Endodermal cell (in vitro differentiated cells): ENCODE data around the gene OGFOD1. TPM values are rescaled to one million over a fixed set of nuclear protein-coding genes. Genes with fewer than 3 reads are reported as not detected.

Source experiments
- DNase-seq: peaks from one replicate; pipeline ENCODE4 v3.0.0-alpha.2; 2017
- H3K27ac ChIP-seq: 2 replicates; pipeline ENCODE4 v1.5.1; 2013; ENCODE audit warnings: mild to moderate bottlenecking, low read depth, low read length, moderate library complexity
- H3K27me3 ChIP-seq: 2 replicates; pipeline ENCODE4 v1.6.1; 2013; ENCODE audit warnings: mild to moderate bottlenecking, low read length, moderate library complexity; ENCODE audit not compliant: insufficient read depth, control insufficient read depth, poor library complexity, severe bottlenecking
- H3K36me3 ChIP-seq: 2 replicates; pipeline ENCODE4 v1.7.0; 2013; ENCODE audit warnings: mild to moderate bottlenecking, low read length, moderate library complexity; ENCODE audit not compliant: control insufficient read depth, insufficient read depth
- H3K4me1 ChIP-seq: one replicate; pipeline ENCODE4 v1.7.0; 2013; ENCODE audit warnings: low read length; ENCODE audit not compliant: control insufficient read depth, insufficient read depth
- H3K4me3 ChIP-seq: 2 replicates; pipeline ENCODE4 v1.5.1; 2013; ENCODE audit warnings: mild to moderate bottlenecking, low read length, moderate library complexity
- H3K9ac ChIP-seq: 2 replicates; pipeline ENCODE4 v1.6.1; 2013; ENCODE audit warnings: mild to moderate bottlenecking, low read length, moderate library complexity; ENCODE audit not compliant: poor library complexity, severe bottlenecking; ENCODE audit errors: extremely low read depth
- H3K9me3 ChIP-seq: 2 replicates; pipeline ENCODE4 v1.6.1; 2013; ENCODE audit warnings: mild to moderate bottlenecking, low read length, moderate library complexity; ENCODE audit not compliant: control insufficient read depth
- H3K27ac Mint-ChIP-seq: 2 replicates; pipeline ENCODE4 v1.8.0; 2020; ENCODE audit warnings: mixed read lengths
- H3K27me3 Mint-ChIP-seq: 2 replicates; pipeline ENCODE4 v1.8.0; 2021; ENCODE audit warnings: mild to moderate bottlenecking, mixed read lengths; ENCODE audit not compliant: insufficient read depth
- H3K36me3 Mint-ChIP-seq: 2 replicates; pipeline ENCODE4 v1.8.0; 2020; ENCODE audit warnings: low read depth, mixed read lengths
- H3K4me1 Mint-ChIP-seq: 2 replicates; pipeline ENCODE4 v1.8.0; 2020; ENCODE audit warnings: mixed read lengths
- H3K4me3 Mint-ChIP-seq: 2 replicates; pipeline ENCODE4 v1.8.0; 2020; ENCODE audit warnings: mild to moderate bottlenecking, moderate library complexity, mixed read lengths
- H3K9me3 Mint-ChIP-seq: 2 replicates; pipeline ENCODE4 v1.8.0; 2020; ENCODE audit warnings: mild to moderate bottlenecking, mixed read lengths
- WGBS, 2 experiments: methylation state at CpG; one replicate each; pipeline versions ENCODE4 v1.1.5 to v1.1.7; 2013; ENCODE audit warnings: missing lambda C conversion rate in 2 of 2, mixed read lengths in 1 of 2; ENCODE audit not compliant: insufficient coverage in 1 of 2, insufficient read length in 1 of 2; 5-methylcytosine and 5-hydroxymethylcytosine counted together
- total RNA-seq, 2 donors: library from RNA; stranded (reverse); fragmentation: NEBNext Ultra II Directional in 1 of 2; extraction: Animal tissue kit (Norgen Biotek cat#: 25700) in 1 of 2; gene quantifications; 2 replicates in 1 of 2; 3 replicates in 1 of 2; pipeline ENCODE4 v1.2.1, GENCODE V29; 2021
- TF ChIP-seq, protein P1 (sequence below): fragments of 200-600 bp; sonication (generic); conservative IDR thresholded peaks from 2 replicates; pipeline ENCODE4 v1.5.0; 2021; ENCODE audit warnings: antibody characterized with exemption, mild to moderate bottlenecking

Gene OGFOD1
- total RNA-seq, 2 donors from 2014 or later = 54.3 to 55.1 TPM

DNA sequence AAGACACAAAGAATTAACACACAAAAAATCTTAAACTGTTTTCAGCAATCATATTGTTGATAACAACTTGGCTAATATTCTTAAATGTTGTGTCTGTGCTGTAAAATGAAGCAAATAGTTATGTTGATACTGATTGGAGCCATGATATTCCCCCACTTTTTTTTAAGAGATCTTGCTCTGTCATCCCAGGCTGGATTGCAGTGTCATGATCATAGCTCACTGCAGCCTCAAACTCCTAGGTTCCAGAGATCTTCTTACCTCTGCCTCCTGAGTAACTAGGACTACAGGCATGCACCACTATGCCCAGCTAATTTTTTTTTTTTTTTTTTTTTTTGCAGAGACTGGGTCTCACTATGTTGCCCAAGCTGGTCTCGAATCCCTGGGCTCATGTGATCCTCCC lies 42.5 kb downstream of the OGFOD1 start:
- Mint-ChIP-seq H3K27me3 (no peaks in the 10 kb centered on the region), H3K27ac (no peak overlapping the region), H3K36me3 (peaks cover 47% of the 10 kb centered on the region), H3K4me3 (no peak overlapping the region), H3K4me1 (no peaks in the 10 kb centered on the region), H3K9me3 (no peaks in the 10 kb centered on the region)
- no peak overlapping the region for H3K27ac ChIP-seq
- no peaks in the 10 kb centered on the region for H3K9me3 ChIP-seq
- no peak overlapping the region for H3K4me3 ChIP-seq
- H3K27me3 ChIP-seq = no peaks in the 10 kb centered on the region
- TF ChIP-seq, protein P1, sequence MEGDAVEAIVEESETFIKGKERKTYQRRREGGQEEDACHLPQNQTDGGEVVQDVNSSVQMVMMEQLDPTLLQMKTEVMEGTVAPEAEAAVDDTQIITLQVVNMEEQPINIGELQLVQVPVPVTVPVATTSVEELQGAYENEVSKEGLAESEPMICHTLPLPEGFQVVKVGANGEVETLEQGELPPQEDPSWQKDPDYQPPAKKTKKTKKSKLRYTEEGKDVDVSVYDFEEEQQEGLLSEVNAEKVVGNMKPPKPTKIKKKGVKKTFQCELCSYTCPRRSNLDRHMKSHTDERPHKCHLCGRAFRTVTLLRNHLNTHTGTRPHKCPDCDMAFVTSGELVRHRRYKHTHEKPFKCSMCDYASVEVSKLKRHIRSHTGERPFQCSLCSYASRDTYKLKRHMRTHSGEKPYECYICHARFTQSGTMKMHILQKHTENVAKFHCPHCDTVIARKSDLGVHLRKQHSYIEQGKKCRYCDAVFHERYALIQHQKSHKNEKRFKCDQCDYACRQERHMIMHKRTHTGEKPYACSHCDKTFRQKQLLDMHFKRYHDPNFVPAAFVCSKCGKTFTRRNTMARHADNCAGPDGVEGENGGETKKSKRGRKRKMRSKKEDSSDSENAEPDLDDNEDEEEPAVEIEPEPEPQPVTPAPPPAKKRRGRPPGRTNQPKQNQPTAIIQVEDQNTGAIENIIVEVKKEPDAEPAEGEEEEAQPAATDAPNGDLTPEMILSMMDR = no peak
- WGBS, 2 experiments = 96 to 100% methylated on average over 1 of the region's 1 CpG
- peaks cover 36% of the 10 kb centered on the region for H3K36me3 ChIP-seq
- H3K4me1 ChIP-seq = no peaks in the 10 kb centered on the region
- no peak overlapping the region for H3K9ac ChIP-seq
- no peak for DNase-seq

DNA sequence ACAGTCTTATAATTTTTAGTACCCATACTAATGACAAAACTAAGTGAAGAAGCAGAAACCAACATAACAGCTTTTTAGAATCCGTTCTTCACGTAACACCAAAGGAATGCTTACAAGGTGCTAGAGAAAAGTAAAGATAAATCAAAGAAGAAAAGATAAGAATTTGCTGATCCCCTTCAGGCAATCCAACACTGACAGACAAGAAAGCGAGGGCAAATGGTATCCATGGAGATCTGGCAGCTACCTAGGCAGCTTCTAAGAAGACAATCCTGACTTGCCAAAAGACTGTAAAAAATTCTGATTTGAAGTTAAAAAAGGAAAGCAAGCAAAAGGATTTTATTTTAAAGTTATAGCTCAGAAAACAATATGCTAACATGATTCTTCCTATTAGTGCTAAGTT lies 53.8 kb downstream of the OGFOD1 start:
- Histone ChIP-seq H3K4me3 (peak overlapping the region; percentile 34), H3K4me1 (no peaks in the 10 kb centered on the region), H3K27ac (no peak overlapping the region), H3K9ac (no peak overlapping the region), H3K27me3 (no peaks in the 10 kb centered on the region), H3K36me3 (peaks cover 68% of the 10 kb centered on the region), H3K9me3 (no peaks in the 10 kb centered on the region)
- H3K27me3 Mint-ChIP-seq = no peaks in the 10 kb centered on the region
- no peak overlapping the region for H3K4me3 Mint-ChIP-seq
- H3K4me1 Mint-ChIP-seq = peaks cover 16% of the 10 kb centered on the region
- TF ChIP-seq, protein P1 = no peak
- H3K27ac Mint-ChIP-seq = peak overlapping the region; percentile 44
- no peaks in the 10 kb centered on the region for H3K9me3 Mint-ChIP-seq
- peaks cover 58% of the 10 kb centered on the region for H3K36me3 Mint-ChIP-seq
- DNase-seq = no peak
- 67 to 82% methylated on average over 2 to 3 of the region's 3 CpGs for WGBS, 2 experiments

DNA sequence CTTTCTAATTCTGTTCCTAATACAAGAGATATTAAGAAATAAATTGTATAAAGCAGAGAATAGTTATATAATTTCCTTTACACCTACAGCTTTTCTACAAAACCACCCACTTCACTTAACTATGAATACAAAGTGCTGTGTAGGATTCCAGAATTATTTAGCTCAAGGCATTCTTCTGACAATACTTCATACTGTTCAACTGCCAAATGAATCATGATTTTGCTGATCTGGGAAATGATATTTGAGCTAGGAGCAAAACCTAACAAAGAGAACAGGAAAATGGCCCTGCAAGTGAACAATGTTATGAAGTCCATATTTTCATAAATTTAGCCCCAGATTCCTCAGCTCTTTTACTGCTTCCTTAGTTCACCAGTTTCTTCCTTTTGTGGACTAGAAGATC lies 55.6 kb downstream of the OGFOD1 start:
- peaks cover 67% of the 10 kb centered on the region for H3K36me3 ChIP-seq
- no peak overlapping the region for H3K4me3 Mint-ChIP-seq
- no peaks in the 10 kb centered on the region for H3K4me1 ChIP-seq
- peaks cover 16% of the 10 kb centered on the region for H3K4me1 Mint-ChIP-seq
- no peak overlapping the region for H3K27ac Mint-ChIP-seq
- peaks cover 60% of the 10 kb centered on the region for H3K36me3 Mint-ChIP-seq
- no peak overlapping the region for H3K9ac ChIP-seq
- H3K27me3 ChIP-seq = no peaks in the 10 kb centered on the region
- no peak overlapping the region for H3K27ac ChIP-seq
- no peak overlapping the region for H3K4me3 ChIP-seq
- TF ChIP-seq, protein P1 = no peak
- H3K27me3 Mint-ChIP-seq = no peaks in the 10 kb centered on the region
- no peak for DNase-seq
- peaks cover 1% of the 10 kb centered on the region for H3K9me3 Mint-ChIP-seq
- H3K9me3 ChIP-seq = no peaks in the 10 kb centered on the region
